WERI-Rb-1 (cell line): Measurements from ENCODE around the gene PLEKHG4B.

Source experiments
- DNase-seq: peaks from one replicate; pipeline ENCODE4 v3.0.0-alpha.2; 2020
- H3K27ac ChIP-seq: fragments of 250-450 bp; sonication (Bioruptor Pico); 2 replicates; pipeline ENCODE4 v1.5.1; 2020; ENCODE audit warnings: mild to moderate bottlenecking, moderate library complexity
- H3K27me3 ChIP-seq: fragments of 250-450 bp; sonication (Bioruptor Pico); 2 replicates; pipeline ENCODE4 v1.5.1; 2021; ENCODE audit warnings: mild to moderate bottlenecking, low read depth, moderate library complexity; ENCODE audit not compliant: insufficient read depth, severe bottlenecking
- H3K36me3 ChIP-seq: fragments of 250-450 bp; sonication (Bioruptor Pico); 2 replicates; pipeline ENCODE4 v1.5.1; 2020; ENCODE audit warnings: mild to moderate bottlenecking, moderate library complexity
- H3K4me3 ChIP-seq: 2 replicates; pipeline ENCODE4 v1.5.1; 2011; ENCODE audit warnings: low read depth, mild to moderate bottlenecking, control low read depth, low read length
- H3K9me3 ChIP-seq: fragments of 250-450 bp; sonication (Bioruptor Pico); 2 replicates; pipeline ENCODE4 v1.5.1; 2021; ENCODE audit warnings: mild to moderate bottlenecking, moderate library complexity; ENCODE audit not compliant: severe bottlenecking
- TF ChIP-seq, protein P1 (sequence below): IDR thresholded peaks from 2 replicates; pipeline ENCODE4 v1.5.1; 2011; ENCODE audit warnings: low read depth, mild to moderate bottlenecking, control low read depth, inconsistent platforms, low read length

Gene PLEKHG4B

DNA sequence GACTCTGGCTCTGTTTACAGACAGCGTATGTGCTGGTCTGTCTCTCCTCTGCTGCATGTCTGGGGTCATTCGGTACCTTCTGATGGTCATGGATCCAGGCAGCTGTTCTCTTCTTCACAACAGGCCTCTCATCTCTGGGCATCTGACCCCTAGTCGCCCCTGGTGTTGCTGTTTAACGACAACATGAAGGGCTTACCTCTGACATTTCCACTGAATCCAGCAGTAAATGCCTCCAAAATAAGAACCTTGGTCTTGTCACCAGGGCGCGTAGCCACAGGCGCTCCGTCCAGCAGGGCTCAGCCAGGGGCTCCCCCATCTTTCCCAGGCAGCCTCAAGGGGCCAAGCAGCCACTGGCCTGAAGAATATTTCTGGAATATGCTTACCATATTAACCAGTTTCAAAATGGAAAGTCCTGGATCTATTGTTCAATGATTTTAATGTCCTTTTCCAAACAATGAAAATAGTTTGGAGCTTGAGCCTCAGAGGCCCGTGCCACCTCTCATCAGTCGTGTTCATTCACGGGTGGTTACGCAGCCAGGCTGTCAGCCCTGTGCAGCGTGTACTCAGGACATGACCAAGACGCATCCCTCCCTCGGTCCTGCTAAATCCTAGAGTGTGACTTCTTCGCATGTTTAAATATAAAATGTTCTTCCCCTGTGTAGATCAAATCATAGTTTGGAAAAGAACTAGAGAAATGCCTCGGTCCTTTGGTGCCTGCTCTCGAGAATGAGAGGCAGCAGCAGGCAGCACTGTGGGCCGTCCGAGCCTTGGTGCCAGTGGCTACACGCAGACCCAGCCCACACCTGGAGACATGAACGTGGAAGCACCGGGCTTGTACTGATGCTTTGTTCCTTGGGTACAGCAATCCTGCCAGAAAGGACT lies 69.2 kb downstream of the PLEKHG4B start:
- Histone ChIP-seq H3K27ac (no peak overlapping the region), H3K36me3 (no peaks in the 10 kb centered on the region), H3K9me3 (no peaks in the 10 kb centered on the region), H3K4me3 (no peak overlapping the region), H3K27me3 (peaks cover 6% of the 10 kb centered on the region)
- no peak for DNase-seq
- TF ChIP-seq, protein P1, sequence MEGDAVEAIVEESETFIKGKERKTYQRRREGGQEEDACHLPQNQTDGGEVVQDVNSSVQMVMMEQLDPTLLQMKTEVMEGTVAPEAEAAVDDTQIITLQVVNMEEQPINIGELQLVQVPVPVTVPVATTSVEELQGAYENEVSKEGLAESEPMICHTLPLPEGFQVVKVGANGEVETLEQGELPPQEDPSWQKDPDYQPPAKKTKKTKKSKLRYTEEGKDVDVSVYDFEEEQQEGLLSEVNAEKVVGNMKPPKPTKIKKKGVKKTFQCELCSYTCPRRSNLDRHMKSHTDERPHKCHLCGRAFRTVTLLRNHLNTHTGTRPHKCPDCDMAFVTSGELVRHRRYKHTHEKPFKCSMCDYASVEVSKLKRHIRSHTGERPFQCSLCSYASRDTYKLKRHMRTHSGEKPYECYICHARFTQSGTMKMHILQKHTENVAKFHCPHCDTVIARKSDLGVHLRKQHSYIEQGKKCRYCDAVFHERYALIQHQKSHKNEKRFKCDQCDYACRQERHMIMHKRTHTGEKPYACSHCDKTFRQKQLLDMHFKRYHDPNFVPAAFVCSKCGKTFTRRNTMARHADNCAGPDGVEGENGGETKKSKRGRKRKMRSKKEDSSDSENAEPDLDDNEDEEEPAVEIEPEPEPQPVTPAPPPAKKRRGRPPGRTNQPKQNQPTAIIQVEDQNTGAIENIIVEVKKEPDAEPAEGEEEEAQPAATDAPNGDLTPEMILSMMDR: no peak

DNA sequence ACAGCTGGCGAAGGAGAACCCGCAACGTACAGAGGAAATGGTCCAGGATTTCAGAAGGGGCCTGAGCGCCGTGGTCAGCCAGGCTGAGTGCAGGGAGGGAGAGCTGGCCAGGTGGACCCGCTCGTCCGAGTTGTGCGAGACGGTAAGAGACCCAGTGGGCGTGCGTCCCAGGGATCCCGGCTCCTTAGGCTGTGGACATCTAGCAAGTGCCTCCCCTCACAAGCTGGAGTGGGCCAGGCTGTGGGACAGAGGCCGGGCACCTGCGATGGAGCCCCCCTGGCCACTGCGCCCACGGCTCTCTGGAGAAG lies 69.8 kb downstream of the PLEKHG4B start:
- no peaks in the 10 kb centered on the region for H3K36me3 ChIP-seq
- H3K27me3 ChIP-seq: peaks cover 6% of the 10 kb centered on the region
- DNase-seq: no peak
- TF ChIP-seq, protein P1: no peak
- no peak overlapping the region for H3K4me3 ChIP-seq
- no peak overlapping the region for H3K27ac ChIP-seq
- no peaks in the 10 kb centered on the region for H3K9me3 ChIP-seq

DNA sequence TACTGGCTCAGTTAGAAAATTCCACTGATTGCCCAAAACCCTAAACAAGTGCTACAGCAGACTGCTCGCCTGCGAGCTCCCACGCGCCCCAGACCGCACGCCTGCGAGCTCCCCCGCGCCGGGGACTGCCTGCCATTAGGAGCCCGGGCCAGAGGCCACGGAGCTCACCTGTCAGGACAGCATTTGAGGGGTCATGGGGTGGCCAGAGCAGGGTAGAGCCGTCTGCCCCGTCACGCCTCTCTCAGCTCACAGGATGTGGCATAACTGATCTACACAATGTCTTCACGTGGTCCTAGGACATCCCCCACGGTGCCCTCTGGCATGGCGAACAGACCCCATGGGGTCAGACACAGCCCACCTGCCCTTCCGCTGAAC lies 70.2 kb downstream of the PLEKHG4B start:
- H3K4me3 ChIP-seq: no peak overlapping the region
- peaks cover 6% of the 10 kb centered on the region for H3K27me3 ChIP-seq
- no peaks in the 10 kb centered on the region for H3K9me3 ChIP-seq
- no peaks in the 10 kb centered on the region for H3K36me3 ChIP-seq
- H3K27ac ChIP-seq: no peak overlapping the region
- TF ChIP-seq, protein P1: no peak
- no peak for DNase-seq

DNA sequence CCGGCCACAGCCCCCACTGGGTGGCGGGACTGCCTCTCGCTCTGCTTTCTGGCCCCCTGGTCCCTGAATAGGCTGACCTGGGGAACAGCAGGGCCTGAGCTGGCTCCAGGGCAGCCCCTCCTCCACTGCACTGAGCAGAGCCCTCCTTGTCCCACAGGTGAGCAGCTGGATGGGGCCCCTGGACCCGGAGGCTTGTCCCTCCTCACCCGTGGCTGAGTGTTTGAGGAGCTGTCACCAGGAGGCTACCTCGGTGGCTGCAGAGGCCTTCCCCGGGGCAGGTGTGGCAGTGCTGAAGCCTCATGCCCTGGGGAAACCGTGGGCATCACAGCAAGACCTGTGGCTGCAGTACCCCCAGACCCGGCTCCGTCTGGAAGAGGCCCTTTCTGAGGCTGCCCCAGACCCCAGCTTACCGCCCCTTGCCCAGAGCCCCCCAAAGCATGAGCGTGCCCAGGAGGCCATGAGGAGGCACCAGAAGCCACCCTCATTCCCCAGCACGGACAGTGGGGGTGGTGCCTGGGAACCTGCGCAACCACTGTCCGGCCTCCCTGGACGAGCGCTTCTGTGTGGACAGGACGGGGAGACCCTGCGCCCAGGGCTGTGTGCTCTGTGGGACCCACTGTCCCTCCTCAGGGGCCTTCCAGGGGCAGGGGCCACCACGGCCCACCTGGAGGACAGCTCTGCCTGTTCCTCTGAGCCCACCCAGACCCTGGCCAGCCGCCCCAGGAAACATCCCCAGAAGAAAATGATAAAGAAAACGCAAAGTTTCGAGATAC lies 70.8 kb downstream of the PLEKHG4B start:
- no peaks in the 10 kb centered on the region for H3K9me3 ChIP-seq
- DNase-seq: no peak
- H3K27me3 ChIP-seq: peaks cover 6% of the 10 kb centered on the region
- no peaks in the 10 kb centered on the region for H3K36me3 ChIP-seq
- no peak overlapping the region for H3K4me3 ChIP-seq
- no peak overlapping the region for H3K27ac ChIP-seq
- TF ChIP-seq, protein P1: no peak

- peaks cover 6% of the 10 kb centered on the region for H3K27me3 ChIP-seq
- no peaks in the 10 kb centered on the region for H3K36me3 ChIP-seq
- no peak overlapping the region for H3K27ac ChIP-seq
- TF ChIP-seq, protein P1: no peak
- no peak for DNase-seq
- no peaks in the 10 kb centered on the region for H3K9me3 ChIP-seq
- H3K4me3 ChIP-seq: no peak overlapping the region
Measured at GRCh38 chr5:163338-163620, 71.3 kb downstream of the PLEKHG4B start.
